Coronary artery (tissue), 2 donors: ENCODE measurements around the gene FBXW7.

ENCODE experiments used
- DNase-seq: peaks from one replicate; pipeline ENCODE4 v3.0.0-alpha.2; 2017; ENCODE audit warnings: low spot score
- H3K27ac ChIP-seq, 2 donors: fragments of 200-600 bp; sonication (generic); one replicate each; pipeline ENCODE4 v1.5.1; 2016 to 2019
- H3K4me3 ChIP-seq: fragments of 200-600 bp; sonication (generic); 2 replicates; pipeline ENCODE4 v1.5.1; 2016; ENCODE audit warnings: mild to moderate bottlenecking, moderate library complexity
- TF ChIP-seq, protein P1 (sequence below): fragments of 200-600 bp; sonication (generic); IDR thresholded peaks from one replicate; pipeline ENCODE4 v1.5.1; 2019; ENCODE audit warnings: antibody characterized with exemption

FBXW7 gene, protein sequence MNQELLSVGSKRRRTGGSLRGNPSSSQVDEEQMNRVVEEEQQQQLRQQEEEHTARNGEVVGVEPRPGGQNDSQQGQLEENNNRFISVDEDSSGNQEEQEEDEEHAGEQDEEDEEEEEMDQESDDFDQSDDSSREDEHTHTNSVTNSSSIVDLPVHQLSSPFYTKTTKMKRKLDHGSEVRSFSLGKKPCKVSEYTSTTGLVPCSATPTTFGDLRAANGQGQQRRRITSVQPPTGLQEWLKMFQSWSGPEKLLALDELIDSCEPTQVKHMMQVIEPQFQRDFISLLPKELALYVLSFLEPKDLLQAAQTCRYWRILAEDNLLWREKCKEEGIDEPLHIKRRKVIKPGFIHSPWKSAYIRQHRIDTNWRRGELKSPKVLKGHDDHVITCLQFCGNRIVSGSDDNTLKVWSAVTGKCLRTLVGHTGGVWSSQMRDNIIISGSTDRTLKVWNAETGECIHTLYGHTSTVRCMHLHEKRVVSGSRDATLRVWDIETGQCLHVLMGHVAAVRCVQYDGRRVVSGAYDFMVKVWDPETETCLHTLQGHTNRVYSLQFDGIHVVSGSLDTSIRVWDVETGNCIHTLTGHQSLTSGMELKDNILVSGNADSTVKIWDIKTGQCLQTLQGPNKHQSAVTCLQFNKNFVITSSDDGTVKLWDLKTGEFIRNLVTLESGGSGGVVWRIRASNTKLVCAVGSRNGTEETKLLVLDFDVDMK

GRCh38 chr4:152535903-152536544, at the start of gene FBXW7:
Gene FBXW7, minus strand, starts transcription at chr4:152536092. Its CDS starts 124,289 bp downstream, at chr4:152411803.
- Histone ChIP-seq H3K4me3 (peak within 1 kb of the TSS; percentile 90), H3K27ac (peak within 1 kb of the TSS; percentile 86 to 95)
- TF ChIP-seq, protein P1, sequence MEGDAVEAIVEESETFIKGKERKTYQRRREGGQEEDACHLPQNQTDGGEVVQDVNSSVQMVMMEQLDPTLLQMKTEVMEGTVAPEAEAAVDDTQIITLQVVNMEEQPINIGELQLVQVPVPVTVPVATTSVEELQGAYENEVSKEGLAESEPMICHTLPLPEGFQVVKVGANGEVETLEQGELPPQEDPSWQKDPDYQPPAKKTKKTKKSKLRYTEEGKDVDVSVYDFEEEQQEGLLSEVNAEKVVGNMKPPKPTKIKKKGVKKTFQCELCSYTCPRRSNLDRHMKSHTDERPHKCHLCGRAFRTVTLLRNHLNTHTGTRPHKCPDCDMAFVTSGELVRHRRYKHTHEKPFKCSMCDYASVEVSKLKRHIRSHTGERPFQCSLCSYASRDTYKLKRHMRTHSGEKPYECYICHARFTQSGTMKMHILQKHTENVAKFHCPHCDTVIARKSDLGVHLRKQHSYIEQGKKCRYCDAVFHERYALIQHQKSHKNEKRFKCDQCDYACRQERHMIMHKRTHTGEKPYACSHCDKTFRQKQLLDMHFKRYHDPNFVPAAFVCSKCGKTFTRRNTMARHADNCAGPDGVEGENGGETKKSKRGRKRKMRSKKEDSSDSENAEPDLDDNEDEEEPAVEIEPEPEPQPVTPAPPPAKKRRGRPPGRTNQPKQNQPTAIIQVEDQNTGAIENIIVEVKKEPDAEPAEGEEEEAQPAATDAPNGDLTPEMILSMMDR, result no peak
- DNase-seq, result peak; percentile 100

DNA sequence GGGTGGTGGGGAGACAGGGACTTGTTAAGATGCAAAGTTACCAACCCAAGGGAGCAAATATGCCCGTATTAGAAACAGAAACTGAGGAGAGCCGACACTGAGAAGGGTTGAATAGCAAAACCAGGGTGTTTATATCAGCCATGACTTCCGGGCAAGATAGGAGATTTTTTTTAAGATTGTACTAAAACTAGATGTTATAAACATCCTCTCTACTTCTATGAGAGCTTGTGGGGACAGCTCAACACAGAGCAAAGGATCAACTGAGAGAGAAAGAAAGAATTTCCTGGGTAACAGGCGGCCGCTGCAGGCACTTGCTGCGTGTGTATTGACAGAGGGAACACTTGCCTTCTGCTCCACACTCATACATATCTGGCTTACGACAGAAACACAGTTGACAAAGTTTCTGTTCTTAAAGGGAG, 49.1 kb upstream of the FBXW7 start:
- Histone ChIP-seq H3K4me3 (no peak overlapping the region), H3K27ac (no peak overlapping the region)
- TF ChIP-seq, protein P1, result no peak
- no peak for DNase-seq

DNA sequence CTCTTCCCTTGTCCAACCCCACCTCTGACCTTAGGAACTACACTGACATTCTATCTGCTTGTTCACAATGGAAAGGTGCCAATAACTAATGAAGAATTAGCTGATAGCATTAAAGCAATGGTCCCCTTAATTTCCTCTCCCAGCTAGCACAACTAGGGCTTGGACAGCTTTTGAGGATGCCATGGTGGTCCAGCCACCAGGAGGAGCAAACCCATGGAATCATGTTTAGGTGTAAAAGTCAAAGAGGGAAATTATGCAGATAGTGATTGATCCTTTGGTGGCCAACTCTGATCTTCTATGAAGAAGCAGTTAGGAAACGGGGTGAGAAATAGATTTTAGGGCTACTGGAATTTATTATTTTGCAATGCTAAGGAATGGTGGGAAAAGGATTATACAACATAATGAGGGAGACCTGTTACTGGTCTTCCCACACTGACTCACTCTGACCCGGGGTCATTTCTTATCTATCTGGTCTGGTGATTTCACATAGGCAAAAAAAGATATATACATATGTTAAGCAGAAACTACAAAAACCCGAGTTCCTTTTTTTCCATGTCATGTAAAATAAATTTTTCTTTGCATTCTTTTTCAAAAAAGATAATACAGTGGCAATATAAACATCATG, 45.8 kb upstream of the FBXW7 start:
- DNase-seq, result no peak
- H3K27ac ChIP-seq, result no peak overlapping the region
- no peak overlapping the region for H3K4me3 ChIP-seq
- TF ChIP-seq, protein P1, result no peak

- TF ChIP-seq, protein P1, result no peak
- no peak for DNase-seq
- no peak overlapping the region for H3K27ac ChIP-seq
- H3K4me3 ChIP-seq, result no peak overlapping the region
Measured at GRCh38 chr4:152579916-152580315, 44.0 kb upstream of the FBXW7 start.

- no peak for DNase-seq
- H3K4me3 ChIP-seq, result no peak overlapping the region
- no peak overlapping the region for H3K27ac ChIP-seq
- TF ChIP-seq, protein P1, result no peak
Measured at GRCh38 chr4:152579107-152579764, 43.3 kb upstream of the FBXW7 start.

- H3K4me3 ChIP-seq, result no peak overlapping the region
- DNase-seq, result no peak
- TF ChIP-seq, protein P1, result no peak
- no peak overlapping the region for H3K27ac ChIP-seq
Measured at GRCh38 chr4:152578670-152579069, 42.8 kb upstream of the FBXW7 start.
